ENCODE measurements around the gene MAP3K8.

MAP3K8 gene

DNA sequence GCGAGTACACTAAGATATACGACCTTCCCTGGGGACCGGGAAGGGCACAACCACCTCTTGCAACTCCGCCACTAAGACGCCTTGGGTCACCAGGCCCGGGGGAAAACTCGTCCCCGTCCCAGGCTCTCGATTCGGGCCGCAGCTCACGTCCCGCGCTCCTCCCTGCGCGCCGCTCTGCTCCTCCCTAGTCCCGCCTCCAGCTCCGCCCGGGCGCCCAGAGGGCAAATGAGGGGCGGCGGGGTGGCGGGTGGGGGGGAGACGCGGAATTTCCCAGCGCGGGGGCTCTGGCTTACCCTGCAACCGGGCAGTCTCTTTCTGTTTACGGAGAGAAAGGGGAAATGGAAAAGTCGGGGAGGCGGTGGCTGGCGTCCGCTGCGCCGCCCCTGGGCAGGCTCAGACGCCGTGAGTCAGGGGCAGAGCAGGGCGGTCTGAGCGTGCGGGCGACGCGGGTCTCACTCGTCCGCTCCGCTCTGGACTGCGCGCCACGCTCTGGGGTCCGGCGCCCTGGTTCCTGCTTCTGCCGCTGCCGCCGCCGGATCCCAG lies at the start of gene MAP3K8:
MAP3K8 (plus strand) TSS at position 455 of the 543 bp plus-strand sequence. CDS start 4,755 bp downstream, outside the sequence.
- Mint-ChIP-seq H3K27ac (peak within 1 kb of the TSS; percentile 92), H3K4me3 (peak within 1 kb of the TSS; percentile 92), H3K9me3 (no peaks in the 10 kb centered on the region), H3K36me3 (peaks cover 59% of the 10 kb centered on the region), H3K4me1 (peaks cover 32% of the 10 kb centered on the region)
- ATAC-seq (peak; percentile 84), DNase-seq (ENCODE audit: low spot score in 2 of 2) (peak; percentile 73 to 94)

DNA sequence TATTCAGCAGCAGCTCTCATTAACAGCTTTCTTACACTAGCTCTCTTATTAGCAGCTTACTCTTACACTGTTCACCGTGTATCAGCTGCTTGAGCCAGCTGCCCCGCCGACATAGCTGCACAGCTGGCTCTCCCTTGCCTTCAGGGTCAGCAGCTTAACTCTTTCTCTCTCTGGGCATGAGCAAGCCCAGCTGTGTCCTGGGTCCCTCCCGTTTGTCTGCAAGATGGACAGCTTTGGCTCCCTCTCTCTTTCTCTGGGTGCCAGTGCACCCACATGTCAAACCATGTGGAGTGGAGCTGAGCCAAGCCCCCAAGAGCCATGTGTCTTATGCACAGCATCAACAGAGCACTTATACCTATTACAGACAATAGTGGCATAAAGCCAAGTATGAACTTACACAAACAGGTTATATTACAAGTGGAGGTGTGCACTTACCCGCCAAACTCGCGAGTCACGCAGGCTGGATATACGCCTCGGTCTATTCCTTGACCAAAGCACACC lies 49.2 kb upstream of the MAP3K8 start:
- DNase-seq (ENCODE audit: low spot score in 2 of 2) = no peak
- Mint-ChIP-seq H3K36me3 (no peaks in the 10 kb centered on the region), H3K4me1 (no peaks in the 10 kb centered on the region), H3K27ac (no peak overlapping the region), H3K9me3 (no peaks in the 10 kb centered on the region), H3K4me3 (no peak overlapping the region)
- ATAC-seq = peak; percentile 66

DNA sequence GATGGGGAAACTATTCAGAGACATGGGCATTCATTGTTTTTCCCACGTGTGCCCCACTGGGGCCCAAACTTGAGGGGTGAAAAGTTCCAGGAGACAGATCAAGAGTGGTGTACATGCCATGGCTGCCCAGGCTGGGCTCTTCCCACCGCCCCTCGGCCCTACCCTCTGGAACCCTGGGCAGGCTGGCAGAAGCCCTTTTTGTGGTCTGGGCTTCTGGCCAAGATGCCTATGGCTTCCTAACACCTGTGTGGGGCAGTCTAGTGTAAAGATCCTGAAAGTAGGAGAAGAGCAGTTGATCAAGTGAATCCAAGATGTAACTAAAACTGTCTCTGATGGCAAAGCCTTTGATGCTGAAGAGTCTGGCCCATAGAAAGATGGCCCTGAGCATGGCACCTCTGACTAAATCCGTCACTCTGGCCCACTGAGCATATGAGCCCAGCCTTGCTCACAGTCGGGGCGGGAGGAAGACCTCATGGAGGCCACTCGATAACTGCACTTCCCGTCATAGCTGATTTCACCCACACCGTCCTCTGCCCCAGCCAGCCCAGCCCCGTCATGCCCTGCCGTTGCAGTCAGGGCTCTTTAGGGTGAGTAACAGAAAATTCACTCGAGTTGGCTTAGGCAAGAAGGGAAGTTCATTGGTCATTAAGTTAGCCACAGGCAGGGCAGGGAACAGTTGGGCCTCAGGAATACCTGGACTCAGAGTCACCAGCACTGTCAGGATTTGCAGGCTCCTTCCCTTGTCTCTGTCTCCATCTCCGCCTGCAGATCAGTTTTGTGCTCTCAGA lies 47.0 kb upstream of the MAP3K8 start:
- ATAC-seq = no peak
- H3K36me3 Mint-ChIP-seq = no peaks in the 10 kb centered on the region
- H3K4me3 Mint-ChIP-seq = no peak overlapping the region
- H3K27ac Mint-ChIP-seq = no peak overlapping the region
- DNase-seq (ENCODE audit: low spot score in 2 of 2) = no peak
- no peaks in the 10 kb centered on the region for H3K9me3 Mint-ChIP-seq
- H3K4me1 Mint-ChIP-seq = no peaks in the 10 kb centered on the region

DNA sequence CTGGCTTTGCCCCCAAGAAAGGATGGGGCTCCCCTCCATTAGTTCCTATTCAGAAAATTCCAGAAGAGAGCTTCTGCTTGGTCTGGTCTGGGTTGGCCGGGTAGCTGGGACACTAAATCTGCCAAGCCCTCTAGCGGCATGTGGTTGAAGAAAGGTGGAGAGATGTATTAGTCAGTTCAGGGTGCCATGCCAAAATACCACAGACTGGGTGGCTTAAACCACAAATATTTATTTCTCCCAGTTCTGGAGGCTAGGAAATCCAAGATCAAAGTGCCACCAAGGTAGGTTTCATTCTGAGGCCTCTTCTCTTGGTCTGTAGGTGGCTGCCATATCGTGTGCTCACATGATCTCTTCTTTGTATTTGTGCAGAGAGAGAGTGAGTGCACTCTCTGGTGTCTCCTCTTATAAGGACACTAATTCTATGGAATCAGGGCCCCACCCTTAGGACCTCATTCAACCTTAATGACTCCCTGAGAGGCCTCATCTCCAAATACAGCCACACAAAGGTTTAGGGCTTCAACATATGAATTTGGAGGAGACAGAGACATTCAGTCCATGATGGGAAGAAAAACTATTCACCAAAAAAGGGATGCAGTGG lies 46.2 kb upstream of the MAP3K8 start:
- Mint-ChIP-seq H3K4me1 (peaks cover 4% of the 10 kb centered on the region), H3K4me3 (no peak overlapping the region), H3K36me3 (no peaks in the 10 kb centered on the region), H3K27ac (no peak overlapping the region), H3K9me3 (no peaks in the 10 kb centered on the region)
- ATAC-seq (no peak), DNase-seq (ENCODE audit: low spot score in 2 of 2) (no peak)

DNA sequence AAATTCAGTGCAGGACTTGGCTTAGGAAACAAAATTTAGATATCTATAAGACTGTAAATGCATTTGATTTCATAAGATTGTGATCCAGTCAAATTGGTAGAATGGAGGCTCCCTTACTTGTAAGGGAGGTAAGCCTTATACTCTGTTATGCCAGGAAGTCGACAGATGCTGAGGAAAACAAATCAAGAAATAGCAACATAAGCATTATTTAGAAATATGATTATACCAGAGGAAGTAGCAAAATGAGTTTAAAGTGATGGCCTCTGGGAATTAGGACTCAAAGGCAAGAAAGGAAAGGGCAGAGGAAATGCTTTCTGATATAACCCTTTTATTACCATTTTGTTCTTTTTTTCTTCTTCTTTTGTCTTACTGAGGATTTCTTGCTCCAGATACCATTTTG lies 44.4 kb upstream of the MAP3K8 start:
- ATAC-seq (no peak), DNase-seq (ENCODE audit: low spot score in 2 of 2) (no peak)
- Mint-ChIP-seq H3K9me3 (no peaks in the 10 kb centered on the region), H3K4me1 (peaks cover 5% of the 10 kb centered on the region), H3K4me3 (no peak overlapping the region), H3K27ac (no peak overlapping the region), H3K36me3 (no peaks in the 10 kb centered on the region)

DNA sequence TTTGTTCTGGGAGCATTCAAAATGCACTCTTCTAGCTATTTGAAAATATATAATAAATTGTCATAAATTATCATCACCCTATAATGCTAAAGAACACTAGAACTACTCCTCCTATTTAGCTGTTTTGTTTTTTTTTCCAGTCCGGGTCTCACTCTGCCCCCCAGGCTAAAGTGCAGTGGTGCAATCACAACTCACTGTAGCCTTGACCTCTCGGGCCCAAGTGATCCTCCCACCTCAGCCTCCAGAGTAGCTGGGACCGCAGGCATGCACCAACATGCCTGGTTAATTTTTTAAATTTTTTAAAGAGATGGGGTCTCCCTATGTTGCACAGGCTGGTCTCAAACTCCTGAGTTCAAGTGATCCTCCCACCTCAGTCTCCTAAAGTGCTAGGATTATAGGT lies 43.8 kb upstream of the MAP3K8 start:
- H3K9me3 Mint-ChIP-seq = no peaks in the 10 kb centered on the region
- no peak overlapping the region for H3K4me3 Mint-ChIP-seq
- peaks cover 5% of the 10 kb centered on the region for H3K4me1 Mint-ChIP-seq
- no peak for DNase-seq (ENCODE audit: low spot score in 2 of 2)
- no peak overlapping the region for H3K27ac Mint-ChIP-seq
- no peaks in the 10 kb centered on the region for H3K36me3 Mint-ChIP-seq
- no peak for ATAC-seq

DNA sequence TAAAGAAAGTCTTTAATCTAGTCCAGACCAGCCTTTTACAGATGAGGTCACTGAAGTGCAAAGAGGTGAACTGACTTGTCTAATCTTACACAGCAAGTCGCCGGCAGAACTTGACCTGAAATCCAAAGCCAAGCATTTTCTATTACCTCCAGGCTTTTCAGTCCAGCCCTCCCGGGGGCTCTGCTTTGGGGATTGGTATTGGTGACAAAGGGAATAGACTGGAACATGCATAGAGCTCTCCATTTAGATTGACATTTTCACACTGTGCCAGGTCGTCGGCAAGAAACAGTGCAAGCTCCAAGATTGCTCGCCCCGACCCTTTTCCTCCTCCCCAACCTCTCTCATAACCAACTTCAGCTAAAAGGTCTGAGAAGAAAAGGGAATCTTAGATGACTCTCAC lies 42.7 kb upstream of the MAP3K8 start:
- no peak overlapping the region for H3K27ac Mint-ChIP-seq
- H3K4me1 Mint-ChIP-seq = peaks cover 5% of the 10 kb centered on the region
- no peak for ATAC-seq
- no peak for DNase-seq (ENCODE audit: low spot score in 2 of 2)
- no peaks in the 10 kb centered on the region for H3K9me3 Mint-ChIP-seq
- no peak overlapping the region for H3K4me3 Mint-ChIP-seq
- no peaks in the 10 kb centered on the region for H3K36me3 Mint-ChIP-seq

DNA sequence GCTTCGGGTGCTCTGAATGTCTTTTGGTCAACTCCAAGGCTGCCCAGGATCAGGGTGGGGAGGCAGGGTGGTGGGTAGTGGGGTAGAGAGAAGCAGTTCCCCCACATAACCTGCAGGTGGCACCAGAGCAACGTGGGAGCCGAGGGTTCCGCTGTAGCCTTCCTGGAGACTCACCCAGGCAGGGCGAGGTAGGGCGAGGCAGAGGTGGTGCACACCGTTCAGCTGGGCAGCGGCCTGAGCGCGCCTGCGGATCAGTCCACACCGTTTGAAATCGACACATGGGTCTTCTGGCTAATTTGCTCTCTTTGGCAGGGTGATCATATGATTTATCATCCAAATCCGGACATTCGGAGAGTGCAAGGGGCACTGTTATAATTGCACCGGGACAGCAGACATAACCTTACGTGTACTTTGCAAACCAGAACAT lies 41.4 kb upstream of the MAP3K8 start:
- peak; percentile 98 for ATAC-seq
- H3K4me3 Mint-ChIP-seq = no peak overlapping the region
- peaks cover 5% of the 10 kb centered on the region for H3K4me1 Mint-ChIP-seq
- DNase-seq (ENCODE audit: low spot score in 2 of 2) = peak; percentile 69 to 88
- H3K9me3 Mint-ChIP-seq = no peaks in the 10 kb centered on the region
- no peak overlapping the region for H3K27ac Mint-ChIP-seq
- H3K36me3 Mint-ChIP-seq = no peaks in the 10 kb centered on the region

DNA sequence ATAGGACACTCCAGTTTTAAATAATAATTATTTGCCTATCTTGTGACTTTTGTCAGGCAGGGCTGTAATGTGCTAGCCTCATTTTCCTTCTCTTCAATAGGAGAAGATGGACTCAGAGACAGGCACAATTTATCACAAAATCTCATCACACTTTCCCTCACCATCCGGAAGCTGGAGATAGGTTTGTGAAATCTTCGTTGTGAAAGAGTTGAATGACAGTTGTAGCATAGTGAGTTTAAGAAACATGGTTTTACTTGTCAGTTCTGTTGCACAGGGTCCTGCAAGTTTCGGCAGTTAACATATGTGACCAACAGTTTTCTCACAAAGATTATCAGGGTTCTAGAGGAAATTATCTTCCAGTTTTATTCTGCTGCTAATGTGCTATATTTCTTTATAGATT lies 37.7 kb upstream of the MAP3K8 start:
- Mint-ChIP-seq H3K4me3 (no peak overlapping the region), H3K27ac (no peak overlapping the region)

DNA sequence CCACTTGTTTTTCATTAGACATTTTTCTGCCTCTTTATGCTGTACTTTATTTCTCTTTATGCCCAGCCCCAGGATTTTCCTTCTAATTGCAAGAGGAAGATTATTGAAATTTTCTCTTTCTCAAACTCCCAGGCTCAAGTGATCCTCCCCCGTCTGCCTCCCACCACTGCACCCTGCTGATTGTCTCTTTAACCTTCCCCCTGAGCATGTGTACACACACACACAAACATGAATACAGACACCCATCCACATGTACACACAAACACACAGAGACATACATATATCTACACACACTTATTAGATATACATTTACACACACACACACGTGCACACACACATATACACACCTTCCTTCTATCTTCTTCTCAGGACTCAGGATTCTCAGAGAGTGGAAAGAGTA lies 37.3 kb upstream of the MAP3K8 start:
- Mint-ChIP-seq H3K36me3 (no peaks in the 10 kb centered on the region), H3K4me3 (no peak overlapping the region), H3K27ac (no peak overlapping the region), H3K4me1 (peaks cover 30% of the 10 kb centered on the region), H3K9me3 (no peaks in the 10 kb centered on the region)
- no peak for ATAC-seq
- no peak for DNase-seq (ENCODE audit: low spot score in 2 of 2)

More for the DNA sequence above, 37.7 kb upstream of the MAP3K8 start:
- Mint-ChIP-seq H3K36me3 (no peaks in the 10 kb centered on the region), H3K9me3 (no peaks in the 10 kb centered on the region), H3K4me1 (peaks cover 30% of the 10 kb centered on the region)
- no peak for ATAC-seq
- no peak for DNase-seq (ENCODE audit: low spot score in 2 of 2)

DNA sequence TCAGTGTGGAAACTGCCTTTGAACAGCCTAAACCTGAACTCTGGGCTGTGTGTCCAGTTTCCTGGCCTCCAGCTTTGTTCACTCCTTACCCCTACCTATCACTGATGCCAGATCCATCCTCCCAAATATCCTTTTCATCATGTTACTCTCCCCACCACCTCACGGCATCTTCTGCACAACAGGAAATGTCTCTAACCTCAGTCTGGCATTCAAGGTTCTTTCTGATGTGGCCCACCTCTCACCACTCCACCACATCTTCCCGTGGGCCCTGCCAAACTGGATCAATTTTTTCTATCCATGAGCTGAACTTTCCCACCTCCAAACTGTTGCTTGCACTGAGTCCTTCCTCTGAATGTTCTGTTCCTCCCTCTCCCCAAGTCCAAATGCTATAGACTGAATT lies 35.8 kb upstream of the MAP3K8 start:
- Mint-ChIP-seq H3K36me3 (no peaks in the 10 kb centered on the region), H3K4me1 (peaks cover 25% of the 10 kb centered on the region), H3K27ac (no peak overlapping the region), H3K4me3 (no peak overlapping the region), H3K9me3 (no peaks in the 10 kb centered on the region)
- DNase-seq (ENCODE audit: low spot score in 2 of 2) = no peak
- peak; percentile 51 for ATAC-seq

DNA sequence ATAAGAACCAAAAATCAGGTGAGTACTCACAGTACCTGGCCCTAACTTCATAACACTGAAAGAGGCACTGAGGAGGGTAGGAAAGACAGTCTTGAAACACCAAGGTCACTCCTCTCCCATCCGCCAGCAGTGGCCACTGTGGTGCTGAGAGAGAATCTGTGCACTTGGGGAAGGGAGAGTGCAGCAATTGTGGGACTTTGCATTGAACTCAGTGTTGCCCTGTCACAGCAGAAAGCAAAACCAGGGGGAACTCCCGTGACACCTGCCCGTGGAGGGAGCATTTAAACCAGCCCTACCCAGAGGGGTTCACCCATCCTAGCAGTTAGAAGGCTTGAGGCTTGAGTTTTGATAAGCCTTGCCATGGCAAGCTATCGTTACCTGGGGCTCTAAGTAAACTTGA lies 35.2 kb upstream of the MAP3K8 start:
- no peaks in the 10 kb centered on the region for H3K36me3 Mint-ChIP-seq
- ATAC-seq = no peak

DNA sequence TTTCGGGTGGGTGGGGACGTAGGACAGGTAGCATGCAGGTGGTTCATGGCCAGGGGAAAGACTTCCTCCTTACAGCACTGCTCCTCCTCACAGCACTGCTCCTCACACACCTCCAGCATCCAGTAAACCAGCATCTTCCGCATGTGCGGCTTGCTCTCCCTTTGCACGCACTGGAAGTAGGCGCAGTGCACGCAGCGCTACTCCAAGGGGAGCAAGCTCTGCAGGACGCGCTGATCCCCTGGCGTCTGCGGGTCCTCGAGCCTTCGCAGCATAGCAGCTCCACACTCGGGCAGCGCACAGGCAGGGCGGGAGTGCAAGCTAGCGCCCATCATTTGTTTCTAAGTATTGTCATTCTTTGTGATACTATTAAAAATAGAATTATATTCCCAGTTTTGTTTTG lies 30.5 kb upstream of the MAP3K8 start:
- peaks cover 18% of the 10 kb centered on the region for H3K4me1 Mint-ChIP-seq
- DNase-seq (ENCODE audit: low spot score in 2 of 2) (no peak), ATAC-seq (no peak)
- H3K36me3 Mint-ChIP-seq = no peaks in the 10 kb centered on the region
- H3K27ac Mint-ChIP-seq = no peak overlapping the region
- H3K9me3 Mint-ChIP-seq = peaks cover 3% of the 10 kb centered on the region
- no peak overlapping the region for H3K4me3 Mint-ChIP-seq

More for the DNA sequence above, 35.2 kb upstream of the MAP3K8 start:
- no peaks in the 10 kb centered on the region for H3K9me3 Mint-ChIP-seq
- no peak overlapping the region for H3K27ac Mint-ChIP-seq
- DNase-seq (ENCODE audit: low spot score in 2 of 2) = no peak
- H3K4me1 Mint-ChIP-seq = peaks cover 25% of the 10 kb centered on the region
- H3K4me3 Mint-ChIP-seq = no peak overlapping the region

DNA sequence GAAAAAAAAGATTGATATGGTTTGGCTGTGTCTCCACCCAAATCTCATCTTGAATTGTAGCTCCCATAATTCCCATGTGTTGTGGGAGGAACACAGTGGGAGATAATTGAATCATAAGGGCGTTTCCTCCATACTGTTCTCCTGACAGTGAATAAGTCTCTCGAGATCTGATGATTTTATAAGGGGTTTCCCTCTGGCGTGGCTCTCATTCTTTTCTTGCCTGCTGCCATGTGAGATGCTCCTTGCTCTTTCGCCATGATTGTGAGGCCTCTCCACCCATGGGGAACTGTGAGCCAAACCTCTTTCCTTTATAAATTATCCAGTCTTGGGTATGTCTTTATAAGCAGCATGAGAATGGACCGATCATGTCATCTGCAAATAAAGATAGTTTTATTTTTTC lies 29.4 kb upstream of the MAP3K8 start:
- H3K27ac Mint-ChIP-seq = no peak overlapping the region

DNA sequence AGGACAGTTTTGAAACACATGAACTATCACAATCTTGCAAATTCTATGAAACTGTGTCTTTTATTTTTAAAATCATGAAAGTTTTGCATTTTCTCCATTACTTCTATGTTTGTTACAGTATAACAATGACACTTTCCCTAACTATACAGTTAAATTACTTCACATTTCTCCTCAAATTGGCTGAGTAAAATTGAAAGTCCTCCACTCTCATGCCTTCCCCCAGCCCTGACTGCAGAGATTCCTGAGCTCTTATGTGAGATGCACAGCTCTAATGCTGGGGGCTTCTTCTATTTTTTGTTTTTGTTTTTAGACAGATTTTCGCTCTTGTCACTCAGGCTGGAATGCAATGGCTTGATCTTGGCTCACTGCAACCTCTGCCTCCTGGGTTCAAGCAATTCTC lies 22.7 kb upstream of the MAP3K8 start:
- Mint-ChIP-seq H3K9me3 (no peaks in the 10 kb centered on the region), H3K36me3 (no peaks in the 10 kb centered on the region), H3K4me3 (no peak overlapping the region), H3K4me1 (no peaks in the 10 kb centered on the region), H3K27ac (no peak overlapping the region)
- ATAC-seq (no peak), DNase-seq (ENCODE audit: low spot score in 2 of 2) (no peak)

More for the DNA sequence above, 29.4 kb upstream of the MAP3K8 start:
- DNase-seq (ENCODE audit: low spot score in 2 of 2) (no peak), ATAC-seq (no peak)
- Mint-ChIP-seq H3K9me3 (peaks cover 3% of the 10 kb centered on the region), H3K4me3 (no peak overlapping the region), H3K36me3 (no peaks in the 10 kb centered on the region), H3K4me1 (peaks cover 13% of the 10 kb centered on the region)

DNA sequence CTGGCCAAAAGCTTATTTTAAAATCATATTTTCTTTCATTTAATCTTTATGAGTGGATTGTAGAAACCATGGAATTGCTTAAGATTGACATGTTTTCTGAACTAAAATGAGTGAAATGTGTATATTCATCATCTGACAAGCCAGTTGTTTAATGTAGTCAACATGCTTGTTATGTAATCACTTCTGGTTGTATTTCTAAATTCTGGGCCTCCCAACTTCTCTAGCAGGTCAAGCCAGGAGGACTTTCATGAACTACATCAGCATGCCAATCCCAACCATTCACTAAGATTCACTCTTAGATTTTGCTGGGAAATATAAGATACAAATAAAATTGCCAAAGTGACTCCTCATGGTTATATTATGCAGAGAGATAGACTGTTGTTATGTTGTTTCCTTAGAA lies 21.1 kb upstream of the MAP3K8 start:
- no peak overlapping the region for H3K27ac Mint-ChIP-seq
- peaks cover 8% of the 10 kb centered on the region for H3K4me1 Mint-ChIP-seq
- no peak overlapping the region for H3K4me3 Mint-ChIP-seq
- ATAC-seq (no peak), DNase-seq (ENCODE audit: low spot score in 2 of 2) (no peak)
- H3K9me3 Mint-ChIP-seq = no peaks in the 10 kb centered on the region
- H3K36me3 Mint-ChIP-seq = no peaks in the 10 kb centered on the region

Data from stimulated activated effector memory CD8-positive, alpha-beta T cell treated with anti-CD3 and anti-CD28 coated beads, Interleukin-12 subunit alpha, Interleukin-12 subunit beta, amount 100 ng/mL, for 72 hours (primary cell).